Stimulated activated memory B cell treated with anti-CD40 and anti-IgM and Interleukin-4, amounts not matched to agents 10 μg/mL and 1 μg/mL and 100 μg/mL, for 72 hours (primary cell): ENCODE data around the gene SLC15A5.

ENCODE experiments used
- ATAC-seq: fragments of 150-1000 bp; cut with Tn5 transposase; 2 replicates; pipeline ENCODE4 v1.10.0; 2021
- H3K27ac Mint-ChIP-seq: one replicate; pipeline ENCODE4 v1.8.0; 2022; ENCODE audit warnings: mild to moderate bottlenecking, mixed read lengths
- H3K27me3 Mint-ChIP-seq: one replicate; pipeline ENCODE4 v1.8.0; 2022; ENCODE audit warnings: mixed read lengths
- H3K36me3 Mint-ChIP-seq: one replicate; pipeline ENCODE4 v1.8.0; 2022; ENCODE audit warnings: mixed read lengths
- H3K4me1 Mint-ChIP-seq: one replicate; pipeline ENCODE4 v1.8.0; 2022; ENCODE audit warnings: mixed read lengths
- H3K4me3 Mint-ChIP-seq: one replicate; pipeline ENCODE4 v1.8.0; 2022; ENCODE audit warnings: mild to moderate bottlenecking, moderate library complexity, mixed read lengths
- H3K9me3 Mint-ChIP-seq: one replicate; pipeline ENCODE4 v1.8.0; 2022; ENCODE audit warnings: mixed read lengths

Gene SLC15A5

GRCh38 chr12:16174282-16174681 lies 103.2 kb downstream of the SLC15A5 start:
- Mint-ChIP-seq H3K4me3 (no peak overlapping the region), H3K27ac (no peak overlapping the region), H3K36me3 (no peaks in the 10 kb centered on the region), H3K9me3 (peaks cover 3% of the 10 kb centered on the region), H3K27me3 (no peaks in the 10 kb centered on the region), H3K4me1 (no peaks in the 10 kb centered on the region)
- ATAC-seq, result no peak

DNA sequence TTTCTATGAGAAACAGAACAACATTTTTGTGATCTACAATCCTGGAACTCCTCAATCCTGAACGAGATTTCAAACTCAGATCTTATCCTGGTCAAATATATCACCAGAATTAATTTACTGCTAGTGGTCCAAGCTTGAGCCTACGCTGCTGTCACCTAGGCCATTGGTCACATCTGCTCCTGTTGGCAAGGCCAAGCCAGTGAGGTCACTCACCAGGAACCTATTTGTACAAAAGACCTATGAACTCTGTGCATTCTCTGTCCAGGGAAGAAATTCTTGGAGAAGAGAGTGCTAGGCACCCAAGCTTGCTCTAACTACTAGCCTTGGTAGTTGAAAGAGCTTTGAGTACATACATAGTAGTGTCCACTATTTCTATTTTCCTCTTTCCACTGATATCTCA lies 106.1 kb downstream of the SLC15A5 start:
- ATAC-seq, result no peak
- Mint-ChIP-seq H3K27me3 (no peaks in the 10 kb centered on the region), H3K36me3 (no peaks in the 10 kb centered on the region), H3K4me3 (no peak overlapping the region), H3K9me3 (peaks cover 2% of the 10 kb centered on the region), H3K27ac (no peak overlapping the region), H3K4me1 (no peaks in the 10 kb centered on the region)

GRCh38 chr12:16168078-16168477 lies 109.4 kb downstream of the SLC15A5 start:
- no peaks in the 10 kb centered on the region for H3K4me1 Mint-ChIP-seq
- no peak overlapping the region for H3K4me3 Mint-ChIP-seq
- H3K27ac Mint-ChIP-seq, result no peak overlapping the region
- H3K27me3 Mint-ChIP-seq, result no peaks in the 10 kb centered on the region
- peaks cover 2% of the 10 kb centered on the region for H3K9me3 Mint-ChIP-seq
- no peaks in the 10 kb centered on the region for H3K36me3 Mint-ChIP-seq
- no peak for ATAC-seq

DNA sequence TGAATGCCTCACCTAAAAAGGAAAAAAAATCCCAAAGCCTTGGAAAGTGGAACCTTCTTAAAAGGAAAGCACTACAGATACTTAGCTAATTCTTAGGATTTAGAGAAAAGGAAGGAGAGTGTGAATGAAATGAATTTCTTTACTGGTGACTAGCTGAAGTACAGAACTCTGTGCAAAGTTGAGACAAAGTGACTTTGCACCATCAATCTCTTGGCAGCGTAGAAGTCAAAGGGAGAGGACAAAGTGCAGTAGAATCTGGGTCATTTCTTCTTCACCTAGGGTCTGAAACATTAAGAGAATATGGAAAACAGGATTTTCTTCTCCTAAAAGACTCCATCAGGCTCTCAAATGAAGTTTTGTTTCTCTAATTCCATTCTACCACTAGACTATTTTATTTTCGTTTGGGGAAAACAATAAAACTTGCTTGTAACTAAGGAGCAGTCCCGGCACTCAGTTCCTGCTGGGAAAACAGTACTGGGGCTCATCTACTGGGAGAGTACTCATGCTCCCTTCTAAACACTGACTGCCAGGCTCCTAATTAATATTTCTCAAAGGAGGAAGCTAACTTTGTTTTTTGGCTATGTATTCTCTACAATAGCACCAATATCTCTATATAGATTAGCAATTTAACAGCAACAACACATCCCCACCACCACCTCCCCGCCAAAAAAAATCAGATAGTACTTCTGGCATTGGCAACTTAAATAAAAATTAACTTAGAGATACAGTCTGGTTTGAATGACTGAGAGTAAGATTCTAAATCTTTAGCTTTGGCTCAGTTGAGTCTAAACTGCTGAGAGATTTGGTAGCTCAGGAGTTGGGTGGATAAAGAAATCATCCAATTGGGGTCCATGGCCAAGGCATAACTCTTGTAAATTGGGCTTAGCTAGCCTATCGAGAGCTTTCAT lies 110.7 kb downstream of the SLC15A5 start:
- H3K4me1 Mint-ChIP-seq, result no peaks in the 10 kb centered on the region
- no peaks in the 10 kb centered on the region for H3K27me3 Mint-ChIP-seq
- no peak for ATAC-seq
- H3K9me3 Mint-ChIP-seq, result peaks cover 2% of the 10 kb centered on the region
- H3K27ac Mint-ChIP-seq, result no peak overlapping the region
- no peak overlapping the region for H3K4me3 Mint-ChIP-seq
- no peaks in the 10 kb centered on the region for H3K36me3 Mint-ChIP-seq

- Mint-ChIP-seq H3K4me1 (no peaks in the 10 kb centered on the region), H3K27me3 (no peaks in the 10 kb centered on the region), H3K27ac (no peak overlapping the region), H3K4me3 (no peak overlapping the region), H3K9me3 (peaks cover 2% of the 10 kb centered on the region), H3K36me3 (no peaks in the 10 kb centered on the region)
- ATAC-seq, result no peak
These were observed 112.0 kb downstream of the SLC15A5 start for GRCh38 chr12:16165506-16165905.

- H3K9me3 Mint-ChIP-seq, result peaks cover 2% of the 10 kb centered on the region
- no peak for ATAC-seq
- H3K36me3 Mint-ChIP-seq, result no peaks in the 10 kb centered on the region
- H3K4me1 Mint-ChIP-seq, result no peaks in the 10 kb centered on the region
- no peak overlapping the region for H3K4me3 Mint-ChIP-seq
- H3K27ac Mint-ChIP-seq, result no peak overlapping the region
- H3K27me3 Mint-ChIP-seq, result no peaks in the 10 kb centered on the region
These were observed 113.6 kb downstream of the SLC15A5 start for GRCh38 chr12:16163901-16164300.

GRCh38 chr12:16163146-16163545 lies 114.3 kb downstream of the SLC15A5 start:
- no peak for ATAC-seq
- H3K36me3 Mint-ChIP-seq, result no peaks in the 10 kb centered on the region

GRCh38 chr12:16159571-16159970 lies 117.9 kb downstream of the SLC15A5 start:
- Mint-ChIP-seq H3K27me3 (no peaks in the 10 kb centered on the region), H3K27ac (no peak overlapping the region), H3K9me3 (no peaks in the 10 kb centered on the region), H3K4me1 (no peaks in the 10 kb centered on the region), H3K4me3 (no peak overlapping the region), H3K36me3 (no peaks in the 10 kb centered on the region)
- ATAC-seq, result no peak

More at GRCh38 chr12:16163146-16163545, 114.3 kb downstream of the SLC15A5 start:
- H3K27ac Mint-ChIP-seq, result no peak overlapping the region
- no peak overlapping the region for H3K4me3 Mint-ChIP-seq
- no peaks in the 10 kb centered on the region for H3K27me3 Mint-ChIP-seq
- no peaks in the 10 kb centered on the region for H3K9me3 Mint-ChIP-seq
- H3K4me1 Mint-ChIP-seq, result no peaks in the 10 kb centered on the region

- Mint-ChIP-seq H3K36me3 (no peaks in the 10 kb centered on the region), H3K4me3 (no peak overlapping the region), H3K9me3 (no peaks in the 10 kb centered on the region), H3K4me1 (no peaks in the 10 kb centered on the region), H3K27ac (no peak overlapping the region), H3K27me3 (no peaks in the 10 kb centered on the region)
- ATAC-seq, result no peak
These were observed 119.4 kb downstream of the SLC15A5 start for GRCh38 chr12:16158050-16158449.

- Mint-ChIP-seq H3K36me3 (no peaks in the 10 kb centered on the region), H3K9me3 (no peaks in the 10 kb centered on the region), H3K4me1 (no peaks in the 10 kb centered on the region), H3K4me3 (no peak overlapping the region), H3K27me3 (no peaks in the 10 kb centered on the region), H3K27ac (no peak overlapping the region)
- ATAC-seq, result no peak
These were observed 121.5 kb downstream of the SLC15A5 start for GRCh38 chr12:16155938-16156337.

DNA sequence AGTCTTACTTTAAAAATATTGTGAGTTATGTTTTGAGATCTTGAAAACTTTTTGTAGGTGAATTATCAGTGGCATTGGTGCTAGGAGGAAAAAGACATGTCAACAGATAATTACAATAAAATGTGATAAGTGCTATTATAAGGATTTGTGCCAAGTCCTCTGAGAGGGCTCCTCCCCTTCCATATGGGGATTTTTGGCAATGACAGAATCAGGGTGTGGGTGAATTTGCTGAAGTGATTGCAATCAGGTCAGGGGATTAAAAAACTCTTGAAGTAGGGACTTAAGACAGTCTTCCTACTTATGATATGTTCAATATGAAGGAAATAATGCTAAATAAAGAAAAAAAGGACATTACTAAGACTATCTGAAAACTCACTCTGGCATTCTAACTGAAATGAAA lies 122.5 kb downstream of the SLC15A5 start:
- Mint-ChIP-seq H3K27me3 (no peaks in the 10 kb centered on the region), H3K4me3 (no peak overlapping the region), H3K36me3 (no peaks in the 10 kb centered on the region), H3K27ac (no peak overlapping the region), H3K9me3 (no peaks in the 10 kb centered on the region), H3K4me1 (no peaks in the 10 kb centered on the region)
- ATAC-seq, result no peak

- Mint-ChIP-seq H3K9me3 (no peaks in the 10 kb centered on the region), H3K4me3 (no peak overlapping the region), H3K36me3 (no peaks in the 10 kb centered on the region), H3K27ac (no peak overlapping the region), H3K4me1 (no peaks in the 10 kb centered on the region), H3K27me3 (no peaks in the 10 kb centered on the region)
- no peak for ATAC-seq
These were observed 124.4 kb downstream of the SLC15A5 start for GRCh38 chr12:16152885-16153673.

GRCh38 chr12:16150276-16150675 lies 127.2 kb downstream of the SLC15A5 start:
- H3K4me1 Mint-ChIP-seq, result no peaks in the 10 kb centered on the region
- no peak overlapping the region for H3K27ac Mint-ChIP-seq
- H3K27me3 Mint-ChIP-seq, result no peaks in the 10 kb centered on the region
- no peaks in the 10 kb centered on the region for H3K36me3 Mint-ChIP-seq
- no peaks in the 10 kb centered on the region for H3K9me3 Mint-ChIP-seq
- no peak for ATAC-seq
- no peak overlapping the region for H3K4me3 Mint-ChIP-seq

GRCh38 chr12:16148938-16149337 lies 128.5 kb downstream of the SLC15A5 start:
- H3K4me1 Mint-ChIP-seq, result no peaks in the 10 kb centered on the region
- ATAC-seq, result no peak
- H3K9me3 Mint-ChIP-seq, result no peaks in the 10 kb centered on the region
- H3K27ac Mint-ChIP-seq, result no peak overlapping the region
- no peak overlapping the region for H3K4me3 Mint-ChIP-seq
- no peaks in the 10 kb centered on the region for H3K27me3 Mint-ChIP-seq
- H3K36me3 Mint-ChIP-seq, result no peaks in the 10 kb centered on the region
